Ovary (tissue), 3 donors: ENCODE measurements around the gene GYS1.

ENCODE experiments used
- EP300 ChIP-seq: sonication (generic); formaldehyde crosslinking; IDR thresholded peaks from one replicate; pipeline ENCODE4 v1.6.1; 2017; ENCODE audit warnings: antibody characterized with exemption
- POLR2A ChIP-seq: fragments of 450-650 bp; IDR thresholded peaks from one replicate; pipeline ENCODE4 v1.6.1; 2017; ENCODE audit warnings: antibody characterized with exemption, mild to moderate bottlenecking, moderate library complexity
- TF ChIP-seq, protein P1 (sequence below), 3 donors: fragments of 450-650 bp in 2 of 3; fragments of 200-600 bp in 1 of 3; IDR thresholded peaks; one replicate each; pipeline versions ENCODE4 v1.5.1 to v1.8.0; 2016 to 2022; ENCODE audit warnings: antibody characterized with exemption in 3 of 3, mild to moderate bottlenecking in 1 of 3
- donor health status: DM: no; HTN: no; CAD: no.

GRCh38 chr19:49016067-49016839 lies 23.1 kb upstream of the GYS1 start:
- TF ChIP-seq, protein P1, sequence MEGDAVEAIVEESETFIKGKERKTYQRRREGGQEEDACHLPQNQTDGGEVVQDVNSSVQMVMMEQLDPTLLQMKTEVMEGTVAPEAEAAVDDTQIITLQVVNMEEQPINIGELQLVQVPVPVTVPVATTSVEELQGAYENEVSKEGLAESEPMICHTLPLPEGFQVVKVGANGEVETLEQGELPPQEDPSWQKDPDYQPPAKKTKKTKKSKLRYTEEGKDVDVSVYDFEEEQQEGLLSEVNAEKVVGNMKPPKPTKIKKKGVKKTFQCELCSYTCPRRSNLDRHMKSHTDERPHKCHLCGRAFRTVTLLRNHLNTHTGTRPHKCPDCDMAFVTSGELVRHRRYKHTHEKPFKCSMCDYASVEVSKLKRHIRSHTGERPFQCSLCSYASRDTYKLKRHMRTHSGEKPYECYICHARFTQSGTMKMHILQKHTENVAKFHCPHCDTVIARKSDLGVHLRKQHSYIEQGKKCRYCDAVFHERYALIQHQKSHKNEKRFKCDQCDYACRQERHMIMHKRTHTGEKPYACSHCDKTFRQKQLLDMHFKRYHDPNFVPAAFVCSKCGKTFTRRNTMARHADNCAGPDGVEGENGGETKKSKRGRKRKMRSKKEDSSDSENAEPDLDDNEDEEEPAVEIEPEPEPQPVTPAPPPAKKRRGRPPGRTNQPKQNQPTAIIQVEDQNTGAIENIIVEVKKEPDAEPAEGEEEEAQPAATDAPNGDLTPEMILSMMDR (IDR thresholded peaks at IDR 0.05) = no peak
- no peak for TF ChIP-seq POLR2A
- TF ChIP-seq EP300 = no peak
